GM21447 (cell line): ENCODE data around the gene AQP5.
A peak's percentile ranks its signal among the peaks of the same experiment; 100 is the strongest.

Source experiments
- ATAC-seq: cut with Tn5 transposase; IDR thresholded peaks from one replicate; pipeline ENCODE4 v1.9.1; 2021; ENCODE audit not compliant: unreplicated experiment

AQP5 gene

DNA sequence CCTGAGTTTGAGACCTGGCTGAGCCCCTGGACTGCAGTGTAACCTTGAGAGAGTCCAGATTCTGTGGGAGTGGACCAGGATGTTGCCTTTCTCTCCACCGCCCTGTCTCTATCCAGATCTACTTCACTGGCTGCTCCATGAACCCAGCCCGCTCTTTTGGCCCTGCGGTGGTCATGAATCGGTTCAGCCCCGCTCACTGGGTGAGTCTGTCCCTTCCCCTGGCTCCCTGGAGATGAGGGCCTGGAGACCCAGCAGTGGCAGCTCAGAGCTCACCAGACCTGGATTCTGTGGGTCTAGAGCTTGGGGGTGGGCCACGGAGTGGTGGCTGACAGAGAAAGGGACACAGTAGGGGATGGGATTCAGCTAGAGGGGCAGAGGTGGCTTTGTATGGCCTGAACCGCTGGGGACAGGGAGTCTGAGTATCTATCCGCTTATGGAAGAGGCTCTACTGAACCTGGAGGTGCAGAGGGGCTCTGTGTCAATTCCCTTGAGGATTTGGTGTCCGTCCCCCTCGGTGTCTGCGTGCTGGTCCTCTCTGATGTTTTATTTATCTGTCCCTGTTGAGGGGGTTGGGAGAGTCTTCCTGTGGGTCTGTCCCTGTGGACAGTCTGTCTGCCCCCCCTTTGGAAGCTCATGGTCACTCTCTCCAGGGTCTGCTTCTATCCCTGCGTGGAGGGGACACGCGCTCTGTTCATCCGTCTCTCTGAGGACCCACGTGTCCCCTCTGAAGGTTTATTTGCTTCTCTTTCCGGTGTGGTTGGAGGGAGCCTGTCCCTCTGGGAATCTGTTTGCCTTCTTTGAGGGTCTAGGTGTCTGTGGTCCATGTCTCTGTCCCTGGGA lies 2.5 kb downstream of the AQP5 start:
- ATAC-seq, result no peak

- no peak for ATAC-seq
Measured at GRCh38 chr12:49964849-49965624, 3.4 kb downstream of the AQP5 start.

- ATAC-seq, result no peak
Measured at GRCh38 chr12:49965836-49966235, 4.2 kb downstream of the AQP5 start.

DNA sequence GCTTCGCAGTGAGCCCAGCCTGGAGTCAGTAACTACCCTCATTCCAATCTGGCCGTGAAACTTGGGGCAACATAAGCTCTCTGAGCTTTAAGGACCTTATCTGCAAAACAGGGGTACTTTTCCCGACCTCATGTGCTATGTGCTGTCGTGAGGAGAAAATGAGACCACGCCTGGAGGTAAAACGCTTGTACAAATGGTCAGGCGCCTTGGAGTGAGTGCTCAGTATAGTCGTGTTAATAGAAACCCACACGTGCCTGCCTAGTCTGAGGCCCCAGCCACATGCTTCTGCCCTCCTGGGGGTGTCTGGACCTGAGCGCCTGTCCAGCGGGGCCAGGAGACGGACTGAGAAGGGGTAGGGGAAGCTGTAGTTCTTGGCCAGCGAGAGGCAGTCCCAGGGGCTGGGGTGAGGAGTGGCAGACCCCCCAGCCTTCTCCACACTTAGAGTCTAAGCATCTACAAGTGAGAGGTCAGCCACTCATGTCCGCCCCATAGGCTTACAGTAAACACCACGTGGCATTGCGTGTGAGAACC lies 4.9 kb downstream of the AQP5 start:
- no peak for ATAC-seq

DNA sequence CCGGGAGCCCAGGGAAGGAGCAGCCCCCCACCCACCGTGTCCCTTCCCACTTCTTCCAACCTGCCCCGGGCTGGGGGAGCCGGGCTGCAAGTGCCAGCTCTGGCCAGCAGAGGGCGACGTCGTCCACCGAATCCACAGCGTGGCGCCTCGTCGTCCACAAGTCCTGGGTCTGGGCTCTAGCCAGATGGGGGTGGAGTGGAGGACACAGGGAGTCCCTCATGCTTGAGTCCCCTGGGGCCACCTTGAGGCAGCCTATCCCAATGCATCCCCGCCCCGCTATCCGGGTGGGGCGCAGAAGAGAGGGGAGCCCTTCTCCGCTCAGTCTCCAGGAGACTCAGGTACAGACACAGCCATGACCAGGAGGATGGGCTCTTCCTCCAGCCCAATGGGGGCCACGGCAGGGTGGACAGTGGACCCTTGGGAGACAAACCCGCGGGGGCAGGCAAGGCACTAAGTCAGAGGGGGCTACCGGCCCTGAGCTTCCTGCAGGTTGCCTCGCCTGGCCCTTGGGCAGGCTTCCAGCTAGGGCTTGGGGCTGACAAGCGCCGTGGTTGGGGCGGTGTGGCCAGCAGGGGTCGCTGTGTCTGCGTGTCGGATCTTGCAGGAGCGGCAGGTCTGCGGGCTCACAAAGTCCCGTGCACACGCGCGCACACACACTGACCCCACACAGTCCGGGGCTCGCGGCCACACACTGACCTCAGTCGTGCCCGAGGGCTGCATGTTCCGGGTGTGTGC lies 5.5 kb downstream of the AQP5 start:
- peak; percentile 73 for ATAC-seq

DNA sequence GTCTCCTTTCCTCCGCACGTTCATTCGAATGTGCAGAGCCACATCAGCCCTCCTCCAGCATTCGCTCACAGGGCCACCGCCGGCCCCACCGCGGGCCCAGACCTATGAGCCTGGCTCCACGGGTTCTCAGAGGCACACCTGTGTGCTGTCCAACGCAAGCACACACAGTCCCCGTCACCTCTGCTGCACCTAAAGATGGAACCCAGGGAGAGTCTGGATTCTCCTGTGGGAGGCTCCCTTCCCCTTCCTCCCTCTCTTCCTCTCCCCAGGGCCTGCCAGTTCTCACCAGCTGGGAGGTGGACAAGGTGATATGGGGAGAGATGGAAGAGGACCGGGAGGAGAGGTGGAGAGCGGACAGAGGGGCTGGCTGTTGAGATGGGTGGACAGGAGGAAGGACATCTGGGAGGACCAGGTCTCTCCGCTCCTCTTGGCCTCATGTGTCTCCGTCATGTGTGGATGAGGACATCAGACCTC lies 6.1 kb downstream of the AQP5 start:
- ATAC-seq, result no peak

- no peak for ATAC-seq
Measured at GRCh38 chr12:49968471-49968870, 6.8 kb downstream of the AQP5 start.

- ATAC-seq, result no peak
Measured at GRCh38 chr12:49969027-49969426, 7.4 kb downstream of the AQP5 start.

DNA sequence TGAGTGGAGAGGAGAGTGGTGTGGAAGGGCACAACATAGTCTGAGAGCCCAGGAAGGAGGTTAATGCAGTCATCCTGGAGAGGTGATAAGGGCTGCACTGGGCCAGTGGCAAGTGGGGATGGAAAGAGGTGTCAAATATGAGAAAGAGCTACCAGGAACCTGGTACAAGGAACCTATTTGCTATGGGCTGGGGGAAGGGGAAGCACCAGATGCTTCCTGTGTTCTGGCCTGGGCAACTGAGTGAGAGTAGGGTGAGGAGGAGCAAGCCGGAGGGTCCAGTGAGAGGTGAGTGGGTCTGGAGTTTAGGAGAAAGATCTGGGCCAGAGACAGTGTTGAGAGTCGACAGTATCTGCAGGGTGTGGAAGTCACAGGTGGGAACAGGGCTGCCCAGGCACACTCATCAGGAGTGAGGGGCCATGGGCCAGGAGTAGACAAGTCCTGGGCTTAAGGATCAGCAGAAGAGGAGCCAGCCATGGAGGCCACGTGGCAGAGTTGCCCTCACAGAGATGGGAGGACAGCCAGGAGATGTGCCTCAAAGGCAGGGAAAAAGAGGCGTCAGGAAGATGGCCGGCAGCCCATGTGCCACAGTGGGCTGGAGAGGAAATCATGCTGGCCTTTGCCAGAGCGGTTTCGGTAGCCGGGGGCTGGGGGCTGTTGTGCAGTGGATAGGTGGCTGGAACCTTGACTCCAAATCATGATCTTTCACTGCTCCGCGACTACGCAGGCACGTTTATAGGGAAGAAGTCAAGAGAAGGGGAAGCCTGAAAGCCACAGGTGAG lies 8.2 kb downstream of the AQP5 start:
- no peak for ATAC-seq

- no peak for ATAC-seq
Measured at GRCh38 chr12:49970658-49971057, 9.0 kb downstream of the AQP5 start.

- ATAC-seq, result no peak
Measured at GRCh38 chr12:49971141-49971540, 9.5 kb downstream of the AQP5 start.

DNA sequence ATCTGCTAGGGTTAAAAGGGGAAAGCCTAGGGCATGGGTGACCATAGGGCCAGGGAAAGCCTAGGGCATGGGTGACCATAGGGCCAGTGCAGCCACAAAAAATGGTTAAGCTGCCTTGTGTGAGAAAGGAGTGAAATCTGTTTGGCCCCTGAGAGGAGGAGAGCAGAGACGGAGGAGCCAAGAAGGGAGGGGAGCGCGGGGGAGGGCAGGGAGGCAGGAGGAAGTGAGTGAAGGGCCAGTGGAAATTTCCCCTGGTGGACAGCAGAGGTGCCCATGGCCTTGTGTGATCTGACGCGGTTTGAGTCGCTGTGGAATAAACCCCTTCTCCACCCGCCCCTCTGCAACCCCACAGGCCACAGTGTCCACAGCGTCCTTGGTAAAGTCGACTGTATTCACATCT lies 10.5 kb downstream of the AQP5 start:
- no peak for ATAC-seq

DNA sequence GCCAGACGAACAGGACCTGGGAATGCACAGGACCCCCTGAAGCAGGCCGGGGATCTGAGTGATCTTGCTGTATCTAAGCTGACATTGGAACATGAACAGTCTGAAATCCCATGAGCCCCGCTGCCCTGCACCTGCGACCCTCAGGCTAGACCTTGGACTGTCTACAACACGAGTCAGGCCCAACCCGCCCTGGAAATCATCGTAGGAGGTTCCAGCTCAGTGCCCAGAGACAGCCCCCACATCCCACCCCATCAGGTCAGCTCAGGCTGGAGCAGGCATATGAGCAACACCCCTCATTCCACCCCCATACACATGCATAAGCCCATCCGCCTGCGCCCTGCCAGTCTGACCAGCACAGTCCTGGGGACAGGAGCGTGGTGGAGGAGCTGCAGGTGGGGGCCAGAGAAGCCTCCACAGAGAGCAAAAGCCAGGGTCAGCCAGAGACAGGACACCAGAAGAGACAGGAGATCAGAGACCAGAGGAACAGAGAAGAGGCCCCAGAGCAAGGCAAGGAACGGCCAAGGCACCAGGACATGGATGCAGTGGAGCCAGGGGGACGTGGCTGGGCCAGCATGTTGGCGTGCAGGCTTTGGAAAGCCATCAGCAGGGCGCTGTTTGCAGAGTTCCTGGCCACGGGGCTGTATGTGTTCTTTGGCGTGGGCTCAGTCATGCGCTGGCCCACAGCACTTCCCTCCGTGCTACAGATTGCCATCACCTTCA lies 11.1 kb downstream of the AQP5 start, which contains the start of gene AQP6:
AQP6 (plus strand) TSS at position 307 of the 720 bp plus-strand sequence; CDS start at position 534, 227 bp downstream.
- ATAC-seq, result no peak

GRCh38 chr12:49973361-49973830 lies 11.7 kb downstream of the AQP5 start:
- ATAC-seq, result no peak

GRCh38 chr12:49974231-49974675 lies 12.6 kb downstream of the AQP5 start:
- no peak for ATAC-seq

DNA sequence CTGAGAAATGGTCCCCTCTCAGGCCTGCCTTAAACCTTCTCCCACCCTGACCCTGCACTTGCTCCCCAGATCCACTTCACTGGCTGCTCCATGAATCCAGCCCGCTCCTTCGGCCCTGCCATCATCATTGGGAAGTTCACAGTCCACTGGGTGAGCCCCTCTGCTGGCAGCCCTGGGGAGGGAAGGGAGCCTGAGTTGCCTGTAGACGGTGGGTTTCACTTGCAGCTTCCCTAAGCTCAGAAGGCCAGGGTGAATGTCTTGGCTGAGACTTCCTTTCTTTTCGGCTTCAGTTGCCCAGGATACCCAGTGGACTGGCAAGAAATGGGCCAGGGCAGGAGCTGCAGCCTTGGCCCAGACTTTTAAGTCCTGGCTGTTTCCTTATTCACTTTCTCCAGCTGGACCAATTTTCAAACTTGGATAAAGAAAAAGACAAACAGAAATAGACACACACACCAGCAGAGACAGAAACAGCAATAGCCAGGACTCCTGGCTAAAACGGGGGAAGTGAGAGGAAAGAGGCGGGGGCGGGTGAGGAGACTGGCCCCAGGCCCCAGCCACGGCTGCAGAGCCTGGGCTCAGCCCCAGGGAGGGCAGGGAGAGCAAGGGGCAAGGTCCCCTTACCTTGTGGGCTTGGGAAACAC lies 13.1 kb downstream of the AQP5 start:
- ATAC-seq, result no peak

GRCh38 chr12:49975318-49975761 lies 13.7 kb downstream of the AQP5 start:
- no peak for ATAC-seq

- no peak for ATAC-seq
Measured at GRCh38 chr12:49976557-49976956, 14.9 kb downstream of the AQP5 start.

DNA sequence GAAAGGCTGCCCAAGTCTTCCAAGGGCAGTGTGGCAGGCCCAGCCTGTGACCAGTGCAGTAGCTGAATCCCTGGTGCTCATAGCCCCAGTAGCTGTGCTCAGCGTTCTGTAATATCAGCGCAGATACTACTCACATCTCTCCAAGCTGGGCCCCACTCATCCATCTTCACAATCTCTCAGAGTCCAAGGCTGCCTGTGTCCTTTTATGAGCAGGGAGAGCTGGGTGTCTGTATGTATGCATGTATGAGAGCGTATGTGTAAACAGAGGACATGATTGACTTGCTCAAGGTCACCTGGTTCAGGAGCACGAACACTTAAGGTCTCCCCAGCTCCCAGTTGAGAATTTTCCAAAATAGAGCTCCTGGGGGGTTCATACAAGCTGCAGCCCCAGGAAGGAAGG lies 16.5 kb downstream of the AQP5 start:
- no peak for ATAC-seq
